Endothelial cell of umbilical vein (primary cell): ENCODE data around the gene HINT2. TPM values are rescaled to one million over a fixed set of nuclear protein-coding genes. Genes with fewer than 3 reads are reported as not detected.

ENCODE experiments used
- BruUV-seq: library from RNA; stranded (reverse); fragments of 400-500 nt; replicated peaks from 2 replicates; lab custom pipeline; 2021; lab: Mats Ljungman, UMichigan
- CTCF ChIA-PET: fragments of 300-600, 350-600 bp; sonication (Branson Sonifier 250); formaldehyde crosslinking; loops from one replicate; lab custom pipeline; 2021; ENCODE audit warnings: antibody characterized with exemption, inconsistent platforms; lab: Charles Lee
- POLR2A ChIA-PET: fragments of 300-600, 350-600 bp; sonication (Branson Sonifier 250); formaldehyde crosslinking; loops from one replicate; lab custom pipeline; 2021; ENCODE audit warnings: antibody characterized with exemption, inconsistent platforms; lab: Charles Lee
- DNase-seq: peaks from one replicate; pipeline ENCODE4 v3.0.0-alpha.2; 2011; ENCODE audit warnings: low read depth, low spot score
- FAIRE-seq: peaks from 2 replicates; lab custom pipeline; 2011; peaks lifted over from hg19 to GRCh38; lab: Jason Lieb, UNC
- H2AFZ ChIP-seq: 2 replicates; pipeline ENCODE4 v1.6.0; 2012; ENCODE audit warnings: low read depth, low read length, control low read depth, inconsistent platforms
- H3K27ac ChIP-seq: 2 replicates; pipeline ENCODE4 v1.5.1; 2011; ENCODE audit warnings: low read depth, mild to moderate bottlenecking, control low read depth, low read length, moderate library complexity; ENCODE audit not compliant: insufficient read depth
- H3K27me3 ChIP-seq, 2 experiments: 2 replicates each; pipeline versions ENCODE4 v1.6.0 to v1.6.1; 2011; ENCODE audit warnings: low read length in 2 of 2, mixed read lengths in 1 of 2; ENCODE audit not compliant: control insufficient read depth in 2 of 2, insufficient read depth in 2 of 2
- H3K36me3 ChIP-seq, 2 experiments: 2 replicates in 1 of 2; 3 replicates in 1 of 2; pipeline ENCODE4 v1.5.1; 2011; ENCODE audit warnings: low read length in 2 of 2, mild to moderate bottlenecking in 1 of 2, moderate library complexity in 1 of 2; ENCODE audit not compliant: control insufficient read depth in 2 of 2, insufficient read depth in 2 of 2; ENCODE audit errors: extremely low read depth in 1 of 2
- H3K4me1 ChIP-seq: 3 replicates; pipeline ENCODE4 v1.5.1; 2011; ENCODE audit warnings: mild to moderate bottlenecking, low read length; ENCODE audit not compliant: control insufficient read depth, insufficient read depth; ENCODE audit errors: extremely low read depth
- H3K4me2 ChIP-seq: 2 replicates; pipeline ENCODE4 v1.6.1; 2011; ENCODE audit warnings: low read length, control low read depth, mixed read lengths; ENCODE audit not compliant: insufficient read depth
- H3K4me3 ChIP-seq, 3 experiments: fragments of 200-600 bp in 1 of 3; sonication (generic), shearing (Covaris generic) in 1 of 3; replicated peaks in 1 of 3; 2 replicates each; pipeline ENCODE4 v1.5.1; 2011 to 2016; ENCODE audit warnings: control low read depth in 3 of 3, low read length in 3 of 3, mild to moderate bottlenecking in 2 of 3, inconsistent platforms in 1 of 3, low read depth in 1 of 3, moderate library complexity in 1 of 3; ENCODE audit not compliant: insufficient read depth in 1 of 3
- H3K79me2 ChIP-seq: 2 replicates; pipeline ENCODE4 v1.6.0; 2012; ENCODE audit warnings: low read length, inconsistent platforms; ENCODE audit not compliant: control insufficient read depth, insufficient read depth
- H3K9ac ChIP-seq: replicated peaks from 2 replicates; pipeline ENCODE3; 2011; ENCODE audit warnings: low read length, control low read depth; ENCODE audit not compliant: insufficient read depth; ENCODE audit errors: extremely low read depth
- H3K9me1 ChIP-seq: replicated peaks from 3 replicates; pipeline ENCODE4 v1.6.0; 2011; ENCODE audit warnings: mild to moderate bottlenecking, low read length; ENCODE audit not compliant: control insufficient read depth, insufficient read depth; ENCODE audit errors: extremely low read depth
- H3K9me3 ChIP-seq: replicated peaks from 2 replicates; pipeline ENCODE4 v1.5.1; 2012; ENCODE audit warnings: low read length, inconsistent platforms; ENCODE audit not compliant: control insufficient read depth, insufficient read depth
- H4K20me1 ChIP-seq: replicated peaks from 2 replicates; pipeline ENCODE3; 2011; ENCODE audit warnings: mild to moderate bottlenecking, low read length; ENCODE audit not compliant: control insufficient read depth, insufficient read depth; ENCODE audit errors: extremely low read depth
- CTCF ChIP-seq, 2 donors: IDR thresholded peaks; 1 replicate in 1 of 2; 2 replicates in 1 of 2; pipeline ENCODE4 v1.5.1; 2011; ENCODE audit warnings: low read length in 2 of 2, mild to moderate bottlenecking in 2 of 2, moderate library complexity in 2 of 2, control low read depth in 1 of 2, inconsistent platforms in 1 of 2, low read depth in 1 of 2; ENCODE audit not compliant: insufficient read depth in 1 of 2; ENCODE audit errors: extremely low read depth in 1 of 2
- EZH2 ChIP-seq: IDR thresholded peaks from 2 replicates; pipeline ENCODE4 v1.6.1; 2012; ENCODE audit warnings: borderline replicate concordance, low read depth, mild to moderate bottlenecking, moderate library complexity, low read length, inconsistent platforms; ENCODE audit not compliant: severe bottlenecking
- FOS ChIP-seq: IDR thresholded peaks from 2 replicates; pipeline ENCODE4 v1.6.1; 2011; ENCODE audit warnings: mild to moderate bottlenecking, low read length, moderate library complexity, borderline replicate concordance; ENCODE audit not compliant: insufficient read depth
- GATA2 ChIP-seq: IDR thresholded peaks from 2 replicates; pipeline ENCODE4 v1.7.0; 2011; ENCODE audit warnings: low read depth, mild to moderate bottlenecking, moderate library complexity, mixed read lengths, low read length; ENCODE audit not compliant: insufficient read length, insufficient read depth
- JUN ChIP-seq: IDR thresholded peaks from 2 replicates; pipeline ENCODE4 v1.6.1; 2011; ENCODE audit warnings: borderline replicate concordance, low read depth; ENCODE audit not compliant: insufficient read length, insufficient read depth
- MAX ChIP-seq: IDR thresholded peaks from 2 replicates; pipeline ENCODE4 v1.6.1; 2011; ENCODE audit not compliant: insufficient read depth, insufficient read length
- MYC ChIP-seq: IDR thresholded peaks from one replicate; pipeline ENCODE4 v1.6.1; 2011; ENCODE audit warnings: mild to moderate bottlenecking, low read depth, low read length
- POLR2A ChIP-seq: IDR thresholded peaks from 2 replicates; pipeline ENCODE4 v1.6.1; 2012; ENCODE audit warnings: low read depth, mild to moderate bottlenecking, control low read depth, low read length
- POLR2AphosphoS5 ChIP-seq: IDR thresholded peaks from 2 replicates; pipeline ENCODE4 v1.6.1; 2012; ENCODE audit warnings: low read depth, mild to moderate bottlenecking, control low read depth, low read length, moderate library complexity; ENCODE audit not compliant: insufficient read depth
- dilution Hi-C: fragments of 300-500 bp; cut with MboI; formaldehyde crosslinking; loops from one replicate; pipeline ENCODE4 v1.15.0; 2019; ENCODE audit warnings: low sequenced_read_pairs; ENCODE audit not compliant: extremely low pct_ligation_motif_present
- intact Hi-C: fragments of 100-400 bp; cut with micrococcal nuclease; formaldehyde crosslinking; loops from one replicate; pipeline ENCODE4 v1.10.0; 2022
- polyA plus RNA-seq, 4 experiments: library from polyadenylated mRNA; depleted of rRNA in 3 of 4; stranded (reverse) in 3 of 4; unstranded in 1 of 4; fragments of >200 nt; gene quantifications; 2 replicates each; pipeline versions ENCODE4 v1.2.1 to v1.2.3, GENCODE V29; 2011 to 2012; ENCODE audit warnings: missing spikeins in 1 of 4
- total RNA-seq: library from RNA; stranded (reverse); gene quantifications from 2 replicates; pipeline ENCODE4 v1.2.3, GENCODE V29; 2021

Gene HINT2
- total and polyA plus RNA-seq, 2 donors (not counting 3 experiments of a cell fraction or from before 2014, with no cell fraction given) = 27.2 to 42.1 TPM

DNA sequence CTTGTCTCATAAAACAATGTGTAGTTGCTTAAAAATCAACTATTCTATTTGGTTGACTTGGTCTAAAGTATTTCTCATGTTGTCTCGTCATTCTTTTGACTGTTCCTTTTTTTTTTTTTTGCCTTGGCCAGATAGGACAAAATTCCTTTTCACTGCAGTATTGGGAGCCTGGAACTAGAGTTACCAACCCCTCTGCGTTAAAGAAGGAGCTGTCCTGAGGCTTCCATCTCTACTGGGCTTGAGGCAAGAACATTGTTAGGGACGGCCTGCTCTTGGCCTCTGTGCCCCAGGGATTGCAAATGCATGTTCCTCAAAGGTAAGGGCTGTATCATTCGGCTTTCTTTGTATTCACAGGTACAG lies 24.8 kb downstream of the HINT2 start:
- ChIA-PET POLR2A (interaction anchor here (0.6 to 2.5 kb wide), 4 partner anchors 34 to 92 kb away, joined by 3 to 9 read pairs (median 4); partner anchors contain the start of genes GBA2 and RGP1), CTCF (interaction anchor here (0.7 to 6.5 kb wide), 63 partner anchors 9 to 539 kb away, joined by 3 to 277 read pairs (median 6); partner anchors contain the start of genes CCDC107, CREB3, FAM221B and GBA2)
- Histone ChIP-seq H2AFZ (no peak overlapping the region), H3K4me1 (peaks cover 26% of the 10 kb centered on the region), H3K27ac (no peak overlapping the region), H3K9me3 (no peaks in the 10 kb centered on the region), H4K20me1 (no peaks in the 10 kb centered on the region), H3K4me3 (no peak overlapping the region), H3K36me3 (no peaks in the 10 kb centered on the region), H3K4me2 (no peak overlapping the region), H3K9ac (no peak overlapping the region), H3K9me1 (no peaks in the 10 kb centered on the region), H3K79me2 (peaks cover 7% of the 10 kb centered on the region), H3K27me3 (no peaks in the 10 kb centered on the region)
- BruUV-seq = no TSS peak
- intact Hi-C loops = loop anchor here (1.0 to 2.0 kb wide), 6 partner anchors 25 to 233 kb away; partner anchors contain the start of gene HINT2
- dilution Hi-C loops = no loop called here
- FAIRE-seq (no peak), DNase-seq (no peak)
- TF ChIP-seq JUN (no peak), CTCF (IDR thresholded peaks at IDR 0.05; ENCODE audit: extremely low read depth in 1 of 2, insufficient read depth in 1 of 2, low read depth in 1 of 2, low read length in 2 of 2) (no peak), POLR2AphosphoS5 (no peak), POLR2A (no peak), MAX (no peak), EZH2 (no peak), GATA2 (no peak), MYC (no peak), FOS (no peak)
